B cell (primary cell): ENCODE measurements around the gene CHAMP1. TPM values are rescaled to one million over a fixed set of nuclear protein-coding genes. Genes with fewer than 3 reads are reported as not detected.

Experiments used
- ATAC-seq: fragments of 200-7000 bp; cut with Tn5 transposase; one replicate; pipeline ENCODE4 v1.10.0; 2021; ENCODE audit warnings: low read depth, mild to moderate bottlenecking, moderate number of reproducible peaks, moderate library complexity
- CTCF ChIA-PET: fragments of 350-600 bp; sonication (Branson Sonifier 250); formaldehyde crosslinking; loops from one replicate; lab custom pipeline; 2021; ENCODE audit warnings: antibody characterized with exemption, inconsistent platforms; lab: Charles Lee
- POLR2A ChIA-PET: fragments of 350-600 bp; sonication (Branson Sonifier 250); formaldehyde crosslinking; loops from one replicate; lab custom pipeline; 2021; ENCODE audit warnings: antibody characterized with exemption; lab: Charles Lee
- DNase-seq: peaks from one replicate; pipeline ENCODE4 v3.0.0; 2013
- H2AFZ ChIP-seq: 2 replicates; pipeline ENCODE4 v1.6.1; 2012; ENCODE audit warnings: mild to moderate bottlenecking, low read depth, low read length; ENCODE audit not compliant: insufficient read depth, poor library complexity, severe bottlenecking
- H3K27ac ChIP-seq, 2 donors: 1 replicate in 1 of 2; 2 replicates in 1 of 2; pipeline ENCODE4 v1.5.1; 2012 to 2013; ENCODE audit warnings: low read length in 2 of 2, mild to moderate bottlenecking in 2 of 2, moderate library complexity in 1 of 2
- H3K27me3 ChIP-seq, 4 experiments: fragments of 200-600 bp in 1 of 4; sonication (generic) in 1 of 4; replicated peaks in 1 of 4; 1 replicate in 2 of 4; 2 replicates in 2 of 4; pipeline versions ENCODE4 v1.6.1 to v1.7.0; 2013 to 2016; ENCODE audit warnings: low read length in 3 of 4, mild to moderate bottlenecking in 2 of 4, mixed read lengths in 1 of 4, moderate library complexity in 1 of 4; ENCODE audit not compliant: insufficient read depth in 4 of 4, control insufficient read depth in 3 of 4; ENCODE audit errors: control extremely low read depth in 1 of 4
- H3K36me3 ChIP-seq, 2 experiments: replicated peaks in 1 of 2; 1 replicate in 1 of 2; 2 replicates in 1 of 2; pipeline versions ENCODE4 v1.6.1 to v1.7.1; 2013; ENCODE audit warnings: low read length in 1 of 2; ENCODE audit not compliant: insufficient read depth in 2 of 2, control insufficient read depth in 1 of 2; ENCODE audit errors: control extremely low read depth in 1 of 2, extremely low read depth in 1 of 2
- H3K4me1 ChIP-seq, 2 donors: fragments of 200-600 bp in 1 of 2; sonication (generic) in 1 of 2; 1 replicate in 1 of 2; 2 replicates in 1 of 2; pipeline versions ENCODE4 v1.5.1 to v1.6.1; 2013 to 2017; ENCODE audit warnings: low read length in 2 of 2; ENCODE audit not compliant: control insufficient read depth in 2 of 2, insufficient read depth in 2 of 2
- H3K4me2 ChIP-seq: replicated peaks from 2 replicates; pipeline ENCODE3; 2012; ENCODE audit warnings: mild to moderate bottlenecking, low read depth, low read length; ENCODE audit not compliant: poor library complexity, severe bottlenecking
- H3K4me3 ChIP-seq, 5 experiments: fragments of 200-600 bp in 1 of 5; sonication (generic) in 1 of 5; 1 replicate in 3 of 5; 2 replicates in 2 of 5; pipeline versions ENCODE4 v1.5.1 to v1.7.0; 2011 to 2016; ENCODE audit warnings: low read length in 4 of 5, mild to moderate bottlenecking in 4 of 5, low read depth in 2 of 5, control low read depth in 1 of 5, moderate library complexity in 1 of 5; ENCODE audit not compliant: insufficient read depth in 1 of 5; ENCODE audit errors: control extremely low read depth in 1 of 5, extremely low read depth in 1 of 5
- H3K79me2 ChIP-seq: fragments of 200-600 bp; sonication (generic); one replicate; pipeline ENCODE4 v1.6.0; 2016; ENCODE audit warnings: low read length; ENCODE audit not compliant: control insufficient read depth, insufficient read depth
- H3K9ac ChIP-seq: fragments of 200-600 bp; sonication (generic); 2 replicates; pipeline ENCODE4 v1.6.1; 2017; ENCODE audit warnings: mild to moderate bottlenecking, low read length, moderate library complexity
- H3K9me3 ChIP-seq, 3 donors: one replicate each; pipeline versions ENCODE4 v1.6.1 to v1.7.1; 2013; ENCODE audit warnings: low read length in 2 of 3; ENCODE audit not compliant: control insufficient read depth in 2 of 3, insufficient read depth in 1 of 3; ENCODE audit errors: control extremely low read depth in 1 of 3
- H4K20me1 ChIP-seq: 2 replicates; pipeline ENCODE4 v1.6.0; 2012; ENCODE audit warnings: mild to moderate bottlenecking, low read length; ENCODE audit not compliant: insufficient read depth, control insufficient read depth, poor library complexity, severe bottlenecking
- H3K27ac Mint-ChIP-seq: one replicate; pipeline ENCODE4 v1.8.0; 2021; ENCODE audit warnings: mixed read lengths
- H3K27me3 Mint-ChIP-seq: one replicate; pipeline ENCODE4 v1.8.0; 2021; ENCODE audit warnings: mixed read lengths
- H3K4me1 Mint-ChIP-seq: one replicate; pipeline ENCODE4 v1.8.0; 2021; ENCODE audit warnings: mixed read lengths
- H3K4me3 Mint-ChIP-seq: one replicate; pipeline ENCODE4 v1.8.0; 2021; ENCODE audit warnings: mixed read lengths
- H3K9me3 Mint-ChIP-seq: one replicate; pipeline ENCODE4 v1.8.0; 2022; ENCODE audit warnings: mixed read lengths; ENCODE audit not compliant: insufficient read depth
- CTCF ChIP-seq: fragments of 200-600 bp; IDR thresholded peaks from one replicate; pipeline ENCODE4 v1.8.0; 2022; ENCODE audit warnings: antibody characterized with exemption, mild to moderate bottlenecking
- EZH2 ChIP-seq: IDR thresholded peaks from 2 replicates; pipeline ENCODE4 v1.6.1; 2012; ENCODE audit warnings: borderline replicate concordance, low read depth, mild to moderate bottlenecking, moderate library complexity, low read length; ENCODE audit not compliant: insufficient read depth, poor library complexity, severe bottlenecking
- WGBS: methylation state at CpG from one replicate; pipeline ENCODE4 v1.1.5; 2013; ENCODE audit warnings: missing lambda C conversion rate; ENCODE audit not compliant: insufficient coverage; 5-methylcytosine and 5-hydroxymethylcytosine counted together
- intact Hi-C: fragments of 100-400 bp; cut with micrococcal nuclease; formaldehyde crosslinking; loops from one replicate; pipeline ENCODE4 v1.10.0; 2022
- polyA plus RNA-seq: library from polyadenylated mRNA; depleted of rRNA; stranded (reverse); fragments of >200 nt; gene quantifications from 2 replicates; pipeline ENCODE4 v1.2.3, GENCODE V29; 2012
- total RNA-seq, 2 donors: library from RNA; stranded (reverse); fragments of 120-200 nt in 1 of 2; gene quantifications; 1 replicate in 1 of 2; 2 replicates in 1 of 2; pipeline versions ENCODE4 v1.2.3 to v1.2.4, GENCODE V29; 2013 to 2022

Gene CHAMP1
- total and polyA plus RNA-seq, 2 donors (not counting 1 experiment from before 2014, with no cell fraction given), result 14.5 to 34.7 TPM

- TF ChIP-seq CTCF (no peak), EZH2 (no peak)
- peaks cover 1 to 60% of the 10 kb centered on the region in 2 experiments for H3K36me3 ChIP-seq
- no peaks in the 10 kb centered on the region for H3K4me1 ChIP-seq
- Mint-ChIP-seq H3K27me3 (no peaks in the 10 kb centered on the region), H3K4me1 (peaks cover 7% of the 10 kb centered on the region), H3K4me3 (no peak overlapping the region), H3K27ac (no peak overlapping the region), H3K9me3 (no peaks in the 10 kb centered on the region)
- H2AFZ ChIP-seq, result no peak overlapping the region
- ChIA-PET POLR2A (no interaction called here), CTCF (no interaction called here)
- DNase-seq (no peak), ATAC-seq (no peak)
- WGBS, result 92% methylated on average over 4 of the region's 5 CpGs
- no peak overlapping the region for H3K27ac ChIP-seq
- peaks cover 21% of the 10 kb centered on the region for H4K20me1 ChIP-seq
- H3K9me3 ChIP-seq, result no peaks in the 10 kb centered on the region
- H3K79me2 ChIP-seq, result peaks cover 38% of the 10 kb centered on the region
- no peak overlapping the region for H3K9ac ChIP-seq
- no peak overlapping the region for H3K4me2 ChIP-seq
- H3K4me3 ChIP-seq, result no peak overlapping the region
- intact Hi-C loops, result no loop called here
- no peaks in the 10 kb centered on the region for H3K27me3 ChIP-seq
Measured at GRCh38 chr13:114296902-114297301, 17.4 kb upstream of the CHAMP1 start.

- Histone ChIP-seq H3K9ac (no peak overlapping the region), H3K9me3 (no peaks in the 10 kb centered on the region), H4K20me1 (peaks cover 18% of the 10 kb centered on the region), H3K27ac (no peak overlapping the region), H3K4me3 (no peak overlapping the region), H3K4me2 (no peak overlapping the region), H3K36me3 (peaks cover 0 to 61% of the 10 kb centered on the region in 2 experiments), H2AFZ (no peak overlapping the region), H3K79me2 (peaks cover 21% of the 10 kb centered on the region), H3K4me1 (no peaks in the 10 kb centered on the region), H3K27me3 (no peaks in the 10 kb centered on the region)
- no peak for TF ChIP-seq CTCF
- CTCF ChIA-PET, result no interaction called here
- DNase-seq (no peak), ATAC-seq (no peak)
- intact Hi-C loops, result no loop called here
- Mint-ChIP-seq H3K4me3 (no peak overlapping the region), H3K27me3 (no peaks in the 10 kb centered on the region), H3K4me1 (peaks cover 7% of the 10 kb centered on the region), H3K9me3 (no peaks in the 10 kb centered on the region), H3K27ac (no peak overlapping the region)
- 93% methylated on average over 11 of the region's 12 CpGs for WGBS
- POLR2A ChIA-PET, result no interaction called here
Measured at GRCh38 chr13:114298866-114299265, 15.4 kb upstream of the CHAMP1 start.
